Right lobe of liver (tissue), 6 donors: ENCODE results near the gene AK9. TPM values are rescaled to one million over a fixed set of nuclear protein-coding genes. Genes with fewer than 3 reads are reported as not detected.
A peak's percentile ranks its signal among the peaks of the same experiment; 100 is the strongest.

Source experiments
- ATAC-seq, 4 donors: fragments of 200-7000 bp; cut with Tn5 transposase; one replicate each; pipeline ENCODE4 v1.9.1; 2020; ENCODE audit warnings: mild to moderate bottlenecking in 4 of 4, moderate library complexity in 4 of 4
- DNase-seq, 3 donors: peaks; one replicate each; pipeline ENCODE4 v3.0.0-alpha.2; 2020
- H3K27ac ChIP-seq, 3 donors: fragments of 200-600 bp; one replicate each; pipeline ENCODE4 v1.8.0; 2022
- H3K27me3 ChIP-seq, 2 donors: fragments of 200-600 bp; one replicate each; pipeline ENCODE4 v1.8.0; 2022
- H3K36me3 ChIP-seq, 4 donors: fragments of 200-600 bp; sonication (generic) in 1 of 4; one replicate each; pipeline versions ENCODE4 v1.5.1 to v1.8.0; 2017 to 2022; ENCODE audit warnings: control low read depth in 1 of 4
- H3K4me1 ChIP-seq, 4 donors: fragments of 200-600 bp; sonication (generic) in 1 of 4; one replicate each; pipeline versions ENCODE4 v1.5.1 to v1.8.0; 2017 to 2022; ENCODE audit warnings: control low read depth in 1 of 4
- H3K4me3 ChIP-seq, 3 donors: fragments of 200-600 bp; one replicate each; pipeline ENCODE4 v1.8.0; 2022
- H3K9me3 ChIP-seq, 4 donors: fragments of 200-600 bp; sonication (generic) in 1 of 4; one replicate each; pipeline versions ENCODE4 v1.5.1 to v1.8.0; 2017 to 2022; ENCODE audit warnings: control low read depth in 1 of 4
- CTCF ChIP-seq, 4 donors: fragments of 200-600 bp in 3 of 4; fragments of 450-650 bp in 1 of 4; IDR thresholded peaks; one replicate each; pipeline versions ENCODE4 v1.5.1 to v1.8.0; 2016 to 2022; ENCODE audit warnings: antibody characterized with exemption in 4 of 4, mild to moderate bottlenecking in 2 of 4
- POLR2A ChIP-seq: fragments of 450-650 bp; IDR thresholded peaks from one replicate; pipeline ENCODE4 v1.6.1; 2017; ENCODE audit warnings: antibody characterized with exemption, mild to moderate bottlenecking
- WGBS: methylation state at CpG from one replicate; pipeline ENCODE4 v1.1.6; 2018; ENCODE audit warnings: low coverage, low lambda C conversion rate; ENCODE audit not compliant: insufficient coverage; ENCODE audit errors: missing lambda C conversion rate; 5-methylcytosine and 5-hydroxymethylcytosine counted together
- intact Hi-C, 2 donors: fragments of 100-400 bp; cut with DNase I; formaldehyde crosslinking; loops; one replicate each; pipeline versions ENCODE4 v1.11.2 to v1.14.1; 2022
- total RNA-seq, 6 experiments: library from RNA; depleted of rRNA in 2 of 6; stranded (reverse); fragments of >200 nt in 2 of 6; fragmentation: NEBNext Ultra II Directional in 3 of 6; extraction: Animal tissue kit (Norgen Biotek cat#: 25700) in 3 of 6; gene quantifications; one replicate each; pipeline versions ENCODE4 v1.1.0 to v1.2.4, GENCODE V29; 2016 to 2023
- donor health status: DM: no; HTN: yes; CAD: no.
- donor health status: DM: no; HTN: no; CAD: no.
- donor health status: DM: no; HTN: no; CAD: no.
- donor health status: DM: no; HTN: yes; CAD: no.
- donor health status: DM: no; HTN: yes; CAD: no.

The AK9 gene
- total RNA-seq, 6 experiments from 2014 or later, result 1.5 to 3.9 (median 2.5) TPM

- Histone ChIP-seq H3K9me3 (no peaks in the 10 kb centered on the region), H3K4me3 (no peak overlapping the region), H3K27me3 (no peaks in the 10 kb centered on the region), H3K4me1 (peaks cover 0 to under 1% (median under 1%) of the 10 kb centered on the region in 4 donors), H3K27ac (no peak overlapping the region), H3K36me3 (no peaks in the 10 kb centered on the region)
- ATAC-seq, result no peak
- 77% methylated on average over 3 of the region's 3 CpGs for WGBS
- intact Hi-C loops, result no loop called here
- DNase-seq, result no peak
- TF ChIP-seq CTCF (IDR thresholded peaks at IDR 0.05) (no peak), POLR2A (no peak)
Measured at GRCh38 chr6:109450801-109451200, 240.2 kb downstream of the AK9 start.

DNA sequence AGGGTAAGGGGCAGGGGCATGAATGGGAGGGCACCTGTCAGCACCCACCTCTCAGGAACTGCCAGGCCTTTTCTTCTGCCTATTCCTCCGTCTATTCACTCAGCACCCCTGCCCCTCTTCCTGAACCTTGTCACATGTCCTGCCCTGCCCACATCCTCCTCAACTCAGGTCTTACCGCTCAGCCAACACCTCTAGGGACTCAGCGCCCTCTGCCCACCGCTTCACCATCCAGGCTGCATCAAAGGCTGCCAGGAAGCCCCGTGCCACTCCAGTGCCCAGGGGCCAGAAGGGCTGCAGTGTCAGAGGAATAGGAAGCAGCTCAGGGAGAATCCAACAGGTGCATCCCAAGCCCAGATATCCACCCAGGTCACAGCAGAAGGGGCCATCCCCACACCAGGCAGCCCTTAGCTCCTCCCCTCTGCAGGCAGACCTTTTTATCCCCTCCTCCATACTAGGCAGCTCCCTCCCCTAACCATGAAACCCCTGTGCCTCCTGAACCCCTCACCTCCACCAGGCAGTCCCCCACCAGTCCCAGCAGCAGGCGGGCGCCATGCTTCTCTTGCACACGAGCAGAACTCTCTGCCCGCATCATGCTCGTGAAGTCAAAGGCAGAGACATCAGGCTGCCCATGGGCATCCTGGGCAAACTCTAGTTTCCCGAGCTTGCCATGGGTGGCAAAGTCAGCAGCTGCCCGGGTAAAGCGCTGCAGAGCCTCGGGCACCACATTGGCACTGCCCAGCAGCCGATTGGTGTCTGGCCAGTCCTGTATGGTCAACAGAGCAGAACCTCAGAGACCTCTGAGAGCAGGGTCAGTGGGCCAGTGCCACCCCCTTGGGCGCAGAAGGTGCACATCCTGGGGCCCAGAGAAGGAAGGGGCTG lies 241.0 kb downstream of the AK9 start:
- H3K27ac ChIP-seq, result no peak overlapping the region
- H3K4me1 ChIP-seq, result no peaks in the 10 kb centered on the region
- ATAC-seq (peak in 2 of 4 donors; percentile 10 to 14), DNase-seq (no peak)
- TF ChIP-seq POLR2A, result no peak
- TF ChIP-seq CTCF (IDR thresholded peaks at IDR 0.05), result no peak
- H3K4me3 ChIP-seq, result no peak overlapping the region
- no peaks in the 10 kb centered on the region for H3K36me3 ChIP-seq
- 77% methylated on average over 10 of the region's 16 CpGs for WGBS
- intact Hi-C loops, result no loop called here
- H3K9me3 ChIP-seq, result no peaks in the 10 kb centered on the region
- no peaks in the 10 kb centered on the region for H3K27me3 ChIP-seq

GRCh38 chr6:109449064-109449794 lies 241.8 kb downstream of the AK9 start:
- WGBS, result 78% methylated on average over 4 of the region's 19 CpGs
- H3K27ac ChIP-seq, result no peak overlapping the region
- no peaks in the 10 kb centered on the region for H3K27me3 ChIP-seq
- DNase-seq (no peak), ATAC-seq (no peak)
- no peak overlapping the region for H3K4me3 ChIP-seq
- no peaks in the 10 kb centered on the region for H3K9me3 ChIP-seq
- no peak for TF ChIP-seq POLR2A
- TF ChIP-seq CTCF (IDR thresholded peaks at IDR 0.05), result no peak
- intact Hi-C loops, result no loop called here
- no peaks in the 10 kb centered on the region for H3K4me1 ChIP-seq
- H3K36me3 ChIP-seq, result no peaks in the 10 kb centered on the region

DNA sequence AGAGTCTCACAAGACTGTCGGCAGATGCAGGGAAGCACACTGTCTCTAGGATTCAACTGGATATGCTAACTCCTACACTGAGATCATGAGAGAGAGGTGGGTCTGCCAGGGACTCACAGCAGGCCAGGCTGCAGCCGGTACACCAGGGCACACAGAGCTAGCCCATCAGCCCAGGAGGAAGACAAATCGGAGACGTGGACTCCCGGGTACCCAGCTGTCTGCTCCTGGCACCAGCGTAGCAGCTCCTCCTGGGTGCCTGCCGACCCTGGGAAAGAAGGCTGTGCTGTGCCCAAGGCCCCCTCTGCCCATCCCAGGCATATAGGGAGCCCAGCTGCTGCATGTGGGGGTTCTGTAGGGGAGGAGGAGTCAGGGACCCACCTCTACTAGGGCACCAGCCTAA lies 242.4 kb downstream of the AK9 start:
- TF ChIP-seq CTCF (IDR thresholded peaks at IDR 0.05) (no peak), POLR2A (no peak)
- Histone ChIP-seq H3K4me1 (no peaks in the 10 kb centered on the region), H3K27me3 (no peaks in the 10 kb centered on the region), H3K27ac (no peak overlapping the region), H3K4me3 (no peak overlapping the region), H3K36me3 (no peaks in the 10 kb centered on the region), H3K9me3 (no peaks in the 10 kb centered on the region)
- 60% methylated on average over 1 of the region's 7 CpGs for WGBS
- intact Hi-C loops, result no loop called here
- no peak for ATAC-seq
- no peak for DNase-seq
